ENCODE results near the gene TEX53. TPM values are rescaled to one million over a fixed set of nuclear protein-coding genes. Genes with fewer than 3 reads are reported as not detected.

TEX53 gene
- polyA plus RNA-seq, 1 of the 3 experiments (the other 2 are of a cell fraction) = not detected

DNA sequence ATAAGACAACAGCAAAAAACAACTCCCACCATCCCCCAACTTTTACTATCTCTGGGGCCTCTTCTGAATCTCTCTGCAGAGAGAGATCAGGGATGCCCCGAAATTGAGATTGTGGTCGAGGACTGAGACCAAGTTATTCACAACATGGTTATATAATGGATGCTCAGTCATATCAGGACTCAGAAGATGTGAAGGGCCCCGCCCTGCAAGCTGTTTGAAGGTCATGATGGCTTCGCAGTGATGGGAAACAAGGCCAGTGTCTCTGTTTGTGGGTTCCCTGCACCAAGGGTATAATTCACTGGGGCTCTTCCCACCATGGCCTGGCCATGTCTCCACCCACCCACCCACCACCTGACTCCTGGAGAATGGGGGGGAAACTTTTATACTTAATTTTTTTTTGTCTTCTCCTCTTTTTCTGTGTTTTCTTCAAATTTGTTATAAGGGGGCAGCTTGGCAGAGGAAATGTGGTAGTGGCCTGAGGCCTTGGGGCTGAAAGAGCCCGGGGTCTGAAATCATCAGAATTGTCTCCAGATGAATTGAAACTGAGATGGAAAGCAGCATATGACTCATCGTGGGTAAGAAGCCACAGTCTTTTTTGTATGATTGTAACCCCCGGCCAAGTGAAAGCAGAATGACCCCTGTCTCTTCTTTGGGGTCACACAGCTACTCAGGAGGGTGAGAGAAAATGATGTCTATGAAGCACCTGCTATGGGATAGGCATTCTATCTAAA lies 39.4 kb upstream of the TEX53 start (continued):
- TF ChIP-seq, protein P1, sequence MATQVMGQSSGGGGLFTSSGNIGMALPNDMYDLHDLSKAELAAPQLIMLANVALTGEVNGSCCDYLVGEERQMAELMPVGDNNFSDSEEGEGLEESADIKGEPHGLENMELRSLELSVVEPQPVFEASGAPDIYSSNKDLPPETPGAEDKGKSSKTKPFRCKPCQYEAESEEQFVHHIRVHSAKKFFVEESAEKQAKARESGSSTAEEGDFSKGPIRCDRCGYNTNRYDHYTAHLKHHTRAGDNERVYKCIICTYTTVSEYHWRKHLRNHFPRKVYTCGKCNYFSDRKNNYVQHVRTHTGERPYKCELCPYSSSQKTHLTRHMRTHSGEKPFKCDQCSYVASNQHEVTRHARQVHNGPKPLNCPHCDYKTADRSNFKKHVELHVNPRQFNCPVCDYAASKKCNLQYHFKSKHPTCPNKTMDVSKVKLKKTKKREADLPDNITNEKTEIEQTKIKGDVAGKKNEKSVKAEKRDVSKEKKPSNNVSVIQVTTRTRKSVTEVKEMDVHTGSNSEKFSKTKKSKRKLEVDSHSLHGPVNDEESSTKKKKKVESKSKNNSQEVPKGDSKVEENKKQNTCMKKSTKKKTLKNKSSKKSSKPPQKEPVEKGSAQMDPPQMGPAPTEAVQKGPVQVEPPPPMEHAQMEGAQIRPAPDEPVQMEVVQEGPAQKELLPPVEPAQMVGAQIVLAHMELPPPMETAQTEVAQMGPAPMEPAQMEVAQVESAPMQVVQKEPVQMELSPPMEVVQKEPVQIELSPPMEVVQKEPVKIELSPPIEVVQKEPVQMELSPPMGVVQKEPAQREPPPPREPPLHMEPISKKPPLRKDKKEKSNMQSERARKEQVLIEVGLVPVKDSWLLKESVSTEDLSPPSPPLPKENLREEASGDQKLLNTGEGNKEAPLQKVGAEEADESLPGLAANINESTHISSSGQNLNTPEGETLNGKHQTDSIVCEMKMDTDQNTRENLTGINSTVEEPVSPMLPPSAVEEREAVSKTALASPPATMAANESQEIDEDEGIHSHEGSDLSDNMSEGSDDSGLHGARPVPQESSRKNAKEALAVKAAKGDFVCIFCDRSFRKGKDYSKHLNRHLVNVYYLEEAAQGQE (IDR thresholded peaks at IDR 0.05; ENCODE audit: low read depth, low read length) = no peak
- TF ChIP-seq EP300 (IDR thresholded peaks at IDR 0.05; ENCODE audit: borderline replicate concordance in 1 of 2, low read depth in 1 of 2, low read length in 1 of 2) (peak in 1 of 2 experiments; percentile 58; a peak in 1 of 4 replicates), MEF2A (IDR thresholded peaks at IDR 0.05; ENCODE audit: borderline replicate concordance, low read depth) (no peak), NRF1 (IDR thresholded peaks at IDR 0.05; ENCODE audit: low read depth, low read length) (no peak), USF1 (IDR thresholded peaks at IDR 0.05; ENCODE audit: borderline replicate concordance, low read depth) (no peak), TCF12 (IDR thresholded peaks at IDR 0.05) (peak; percentile 73), EZH2phosphoT487 (IDR thresholded peaks at IDR 0.05; ENCODE audit: borderline replicate concordance, low read depth) (no peak), RXRA (IDR thresholded peaks at IDR 0.05; ENCODE audit: borderline replicate concordance, low read depth) (peak; percentile 89; the same call in 1 of the 2 replicates), TAF1 (IDR thresholded peaks at IDR 0.05; ENCODE audit: borderline replicate concordance, low read depth, low read length) (no peak), FOSL2 (IDR thresholded peaks at IDR 0.05; ENCODE audit: borderline replicate concordance, low read depth) (peak; percentile 87), RFX5 (IDR thresholded peaks at IDR 0.05; ENCODE audit: low read length) (no peak), ZBTB33 (IDR thresholded peaks at IDR 0.05; ENCODE audit: borderline replicate concordance, low read depth) (no peak), RCOR1 (IDR thresholded peaks at IDR 0.05; ENCODE audit: low read length) (no peak), ELF1 (IDR thresholded peaks at IDR 0.05) (no peak), GABPA (IDR thresholded peaks at IDR 0.05; ENCODE audit: low read depth) (no peak), NFIC (IDR thresholded peaks at IDR 0.05; ENCODE audit: borderline replicate concordance) (peak; percentile 19; the same call in 1 of the 2 replicates)
- TF ChIP-seq, protein P2, sequence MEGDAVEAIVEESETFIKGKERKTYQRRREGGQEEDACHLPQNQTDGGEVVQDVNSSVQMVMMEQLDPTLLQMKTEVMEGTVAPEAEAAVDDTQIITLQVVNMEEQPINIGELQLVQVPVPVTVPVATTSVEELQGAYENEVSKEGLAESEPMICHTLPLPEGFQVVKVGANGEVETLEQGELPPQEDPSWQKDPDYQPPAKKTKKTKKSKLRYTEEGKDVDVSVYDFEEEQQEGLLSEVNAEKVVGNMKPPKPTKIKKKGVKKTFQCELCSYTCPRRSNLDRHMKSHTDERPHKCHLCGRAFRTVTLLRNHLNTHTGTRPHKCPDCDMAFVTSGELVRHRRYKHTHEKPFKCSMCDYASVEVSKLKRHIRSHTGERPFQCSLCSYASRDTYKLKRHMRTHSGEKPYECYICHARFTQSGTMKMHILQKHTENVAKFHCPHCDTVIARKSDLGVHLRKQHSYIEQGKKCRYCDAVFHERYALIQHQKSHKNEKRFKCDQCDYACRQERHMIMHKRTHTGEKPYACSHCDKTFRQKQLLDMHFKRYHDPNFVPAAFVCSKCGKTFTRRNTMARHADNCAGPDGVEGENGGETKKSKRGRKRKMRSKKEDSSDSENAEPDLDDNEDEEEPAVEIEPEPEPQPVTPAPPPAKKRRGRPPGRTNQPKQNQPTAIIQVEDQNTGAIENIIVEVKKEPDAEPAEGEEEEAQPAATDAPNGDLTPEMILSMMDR (IDR thresholded peaks at IDR 0.05) = no peak
- TF ChIP-seq, protein P3, sequence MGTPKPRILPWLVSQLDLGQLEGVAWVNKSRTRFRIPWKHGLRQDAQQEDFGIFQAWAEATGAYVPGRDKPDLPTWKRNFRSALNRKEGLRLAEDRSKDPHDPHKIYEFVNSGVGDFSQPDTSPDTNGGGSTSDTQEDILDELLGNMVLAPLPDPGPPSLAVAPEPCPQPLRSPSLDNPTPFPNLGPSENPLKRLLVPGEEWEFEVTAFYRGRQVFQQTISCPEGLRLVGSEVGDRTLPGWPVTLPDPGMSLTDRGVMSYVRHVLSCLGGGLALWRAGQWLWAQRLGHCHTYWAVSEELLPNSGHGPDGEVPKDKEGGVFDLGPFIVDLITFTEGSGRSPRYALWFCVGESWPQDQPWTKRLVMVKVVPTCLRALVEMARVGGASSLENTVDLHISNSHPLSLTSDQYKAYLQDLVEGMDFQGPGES (IDR thresholded peaks at IDR 0.05; ENCODE audit: low read depth, low read length) = no peak
